PC-9 (cell line): ENCODE results near the gene TTC28. TPM values are rescaled to one million over a fixed set of nuclear protein-coding genes. Genes with fewer than 3 reads are reported as not detected.

Experiments used
- BruUV-seq: library from RNA; stranded (reverse); fragments of 400-500 nt; replicated peaks from 2 replicates; lab custom pipeline; 2021; lab: Mats Ljungman, UMichigan
- CTCF ChIA-PET: fragments of 300-600 bp; sonication (Branson Sonifier 250); formaldehyde crosslinking; loops from one replicate; lab custom pipeline; 2022; ENCODE audit warnings: antibody characterized with exemption; lab: Charles Lee
- POLR2A ChIA-PET: fragments of 300-600 bp; sonication (Branson Sonifier 250); formaldehyde crosslinking; loops from one replicate; lab custom pipeline; 2022; ENCODE audit warnings: antibody characterized with exemption; ENCODE audit not compliant: unreplicated experiment; lab: Charles Lee
- DNase-seq, 2 experiments: peaks; one replicate each; pipeline versions ENCODE4 v3.0.0 to v3.0.0-alpha.2; 2015 to 2022; ENCODE audit warnings: mixed read lengths in 1 of 2
- H2AFZ ChIP-seq: fragments of 200-600 bp; sonication (generic); 2 replicates; pipeline ENCODE4 v1.8.1; 2017; ENCODE audit warnings: antibody characterized with exemption
- H3F3A ChIP-seq: fragments of 200-600 bp; sonication (generic); 2 replicates; pipeline ENCODE4 v1.8.1; 2017; ENCODE audit warnings: antibody characterized with exemption, mild to moderate bottlenecking, low read depth; ENCODE audit not compliant: insufficient read depth
- H3K27ac ChIP-seq: fragments of 200-600 bp; sonication (generic); 2 replicates; pipeline ENCODE4 v1.6.1; 2016; ENCODE audit warnings: mixed run types
- H3K27me3 ChIP-seq: fragments of 200-600 bp; sonication (generic); 2 replicates; pipeline ENCODE4 v1.6.1; 2016; ENCODE audit warnings: low read depth, mixed run types; ENCODE audit not compliant: insufficient read depth
- H3K36me3 ChIP-seq: fragments of 200-600 bp; sonication (generic); 2 replicates; pipeline ENCODE4 v1.6.1; 2016; ENCODE audit warnings: low read depth, mixed run types
- H3K4me1 ChIP-seq: fragments of 200-600 bp; sonication (generic); replicated peaks from 2 replicates; pipeline ENCODE4 v1.6.1; 2016; ENCODE audit warnings: mixed run types; ENCODE audit not compliant: insufficient read depth
- H3K4me2 ChIP-seq: fragments of 200-600 bp; sonication (generic); 2 replicates; pipeline ENCODE4 v1.6.1; 2017; ENCODE audit warnings: mixed run types
- H3K4me3 ChIP-seq: fragments of 200-600 bp; sonication (generic); 2 replicates; pipeline ENCODE4 v1.6.1; 2016; ENCODE audit warnings: mixed run types
- H3K79me2 ChIP-seq: fragments of 200-600 bp; sonication (generic); 2 replicates; pipeline ENCODE4 v1.6.1; 2017; ENCODE audit warnings: low read depth, mixed run types
- H3K9me2 ChIP-seq: fragments of 200-600 bp; sonication (generic); 2 replicates; pipeline ENCODE4 v1.8.1; 2017; ENCODE audit warnings: mild to moderate bottlenecking; ENCODE audit not compliant: insufficient read depth
- H3K9me3 ChIP-seq: fragments of 200-600 bp; sonication (generic); 2 replicates; pipeline ENCODE4 v1.8.1; 2016; ENCODE audit warnings: low read depth; ENCODE audit not compliant: insufficient read depth
- H4K20me1 ChIP-seq: fragments of 200-600 bp; sonication (generic); 2 replicates; pipeline ENCODE4 v1.8.1; 2017; ENCODE audit not compliant: insufficient read depth
- EZH2 ChIP-seq: fragments of 200-600 bp; sonication (generic); IDR thresholded peaks from 2 replicates; pipeline ENCODE4 v1.8.0; 2017; ENCODE audit warnings: antibody characterized with exemption, low read depth
- intact Hi-C: fragments of 100-400 bp; cut with micrococcal nuclease; formaldehyde crosslinking; loops from one replicate; pipeline ENCODE4 v1.10.0; 2022; ENCODE audit not compliant: unreplicated experiment
- total RNA-seq: library from RNA; stranded (reverse); gene quantifications from 2 replicates; pipeline ENCODE4 v1.2.3, GENCODE V29; 2021
- TF ChIP-seq, protein P1 (sequence below): fragments of 200-600 bp; sonication (generic); conservative IDR thresholded peaks from 2 replicates; pipeline ENCODE4 v1.6.1; 2017; ENCODE audit warnings: mixed run types, antibody characterized with exemption, mild to moderate bottlenecking, moderate library complexity

The TTC28 gene
- total RNA-seq, 1 experiment from 2014 or later: 6.7 TPM

GRCh38 chr22:28043266-28043665, 636.4 kb downstream of the TTC28 start:
- no TSS peak for BruUV-seq
- Histone ChIP-seq H3K79me2 (no peaks in the 10 kb centered on the region), H4K20me1 (no peaks in the 10 kb centered on the region), H3K4me2 (no peak overlapping the region), H3F3A (no peaks in the 10 kb centered on the region), H3K4me3 (no peak overlapping the region), H3K9me2 (no peaks in the 10 kb centered on the region), H2AFZ (no peak overlapping the region), H3K27ac (no peak overlapping the region), H3K27me3 (no peaks in the 10 kb centered on the region), H3K36me3 (no peaks in the 10 kb centered on the region), H3K9me3 (no peaks in the 10 kb centered on the region), H3K4me1 (no peaks in the 10 kb centered on the region)
- ChIA-PET POLR2A (no interaction called here), CTCF (interaction anchor here (0.5 kb wide), 1 partner anchor 52 kb away, joined by 5 read pairs; no protein-coding TSS in a partner anchor)
- no peak for TF ChIP-seq EZH2
- TF ChIP-seq, protein P1, sequence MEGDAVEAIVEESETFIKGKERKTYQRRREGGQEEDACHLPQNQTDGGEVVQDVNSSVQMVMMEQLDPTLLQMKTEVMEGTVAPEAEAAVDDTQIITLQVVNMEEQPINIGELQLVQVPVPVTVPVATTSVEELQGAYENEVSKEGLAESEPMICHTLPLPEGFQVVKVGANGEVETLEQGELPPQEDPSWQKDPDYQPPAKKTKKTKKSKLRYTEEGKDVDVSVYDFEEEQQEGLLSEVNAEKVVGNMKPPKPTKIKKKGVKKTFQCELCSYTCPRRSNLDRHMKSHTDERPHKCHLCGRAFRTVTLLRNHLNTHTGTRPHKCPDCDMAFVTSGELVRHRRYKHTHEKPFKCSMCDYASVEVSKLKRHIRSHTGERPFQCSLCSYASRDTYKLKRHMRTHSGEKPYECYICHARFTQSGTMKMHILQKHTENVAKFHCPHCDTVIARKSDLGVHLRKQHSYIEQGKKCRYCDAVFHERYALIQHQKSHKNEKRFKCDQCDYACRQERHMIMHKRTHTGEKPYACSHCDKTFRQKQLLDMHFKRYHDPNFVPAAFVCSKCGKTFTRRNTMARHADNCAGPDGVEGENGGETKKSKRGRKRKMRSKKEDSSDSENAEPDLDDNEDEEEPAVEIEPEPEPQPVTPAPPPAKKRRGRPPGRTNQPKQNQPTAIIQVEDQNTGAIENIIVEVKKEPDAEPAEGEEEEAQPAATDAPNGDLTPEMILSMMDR: no peak
- DNase-seq: no peak
- intact Hi-C loops: no loop called here

DNA sequence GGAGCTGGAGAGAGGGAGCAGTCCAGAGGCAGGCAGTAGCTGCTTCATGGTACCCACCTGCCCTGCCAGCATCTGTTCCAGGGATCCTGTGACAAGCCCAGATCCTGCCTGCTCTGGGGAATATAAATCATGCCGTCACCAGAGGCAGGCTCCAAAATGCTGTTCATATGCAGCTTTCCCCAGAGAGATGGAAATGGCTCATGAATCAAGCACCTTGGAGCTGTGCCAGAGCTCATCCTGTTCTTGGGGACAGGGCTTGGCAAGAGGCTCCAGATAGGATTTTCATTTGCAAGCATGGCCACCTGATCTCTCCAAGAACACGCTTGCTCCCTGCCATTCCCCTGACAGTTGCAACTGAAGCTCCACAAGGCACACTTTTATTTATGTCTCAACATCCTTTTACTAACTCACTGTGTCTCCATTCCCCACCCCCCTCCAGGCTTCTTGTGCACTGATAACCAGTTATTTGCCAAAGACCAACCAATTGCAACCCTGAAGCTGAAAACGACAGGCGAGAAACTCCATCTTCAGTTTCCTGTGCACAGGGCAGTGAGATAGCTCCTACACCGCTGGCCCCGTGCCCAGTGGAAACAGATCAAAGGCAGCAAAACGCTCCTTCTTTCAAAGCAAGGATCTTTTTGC, 644.8 kb downstream of the TTC28 start:
- peaks cover 6% of the 10 kb centered on the region for H3K4me1 ChIP-seq
- H3K79me2 ChIP-seq: no peaks in the 10 kb centered on the region
- TF ChIP-seq, protein P1: no peak
- TF ChIP-seq EZH2: no peak
- H3K9me3 ChIP-seq: no peaks in the 10 kb centered on the region
- no peaks in the 10 kb centered on the region for H4K20me1 ChIP-seq
- H3K9me2 ChIP-seq: no peaks in the 10 kb centered on the region
- peaks cover 2% of the 10 kb centered on the region; the same call in 1 of the 2 replicates for H3F3A ChIP-seq
- intact Hi-C loops: no loop called here
- no peak overlapping the region for H2AFZ ChIP-seq
- no peaks in the 10 kb centered on the region for H3K36me3 ChIP-seq
- DNase-seq: no peak
- H3K4me2 ChIP-seq: no peak overlapping the region
- no TSS peak for BruUV-seq
- no peak overlapping the region for H3K27ac ChIP-seq
- POLR2A ChIA-PET: no interaction called here
- no peaks in the 10 kb centered on the region for H3K27me3 ChIP-seq
- H3K4me3 ChIP-seq: no peak overlapping the region
- CTCF ChIA-PET: interaction anchor here (0.7 kb wide), 1 partner anchor 54 kb away, joined by 3 read pairs; no protein-coding TSS in a partner anchor

GRCh38 chr22:28034145-28034759, 645.4 kb downstream of the TTC28 start:
- Histone ChIP-seq H3K4me2 (no peak overlapping the region), H3K27ac (no peak overlapping the region), H2AFZ (no peak overlapping the region), H3K9me3 (no peaks in the 10 kb centered on the region), H3K27me3 (no peaks in the 10 kb centered on the region), H3K4me3 (no peak overlapping the region), H4K20me1 (no peaks in the 10 kb centered on the region), H3K36me3 (no peaks in the 10 kb centered on the region), H3F3A (peaks cover 6% of the 10 kb centered on the region; the same call in 1 of the 2 replicates), H3K4me1 (peaks cover 12% of the 10 kb centered on the region), H3K9me2 (no peaks in the 10 kb centered on the region), H3K79me2 (no peaks in the 10 kb centered on the region)
- intact Hi-C loops: no loop called here
- CTCF ChIA-PET: no interaction called here
- POLR2A ChIA-PET: no interaction called here
- BruUV-seq: no TSS peak
- DNase-seq: no peak
- TF ChIP-seq, protein P1: no peak
- no peak for TF ChIP-seq EZH2
